Upper lobe of right lung (tissue), 1 donor: Measurements from ENCODE around the gene PCDHGA1. TPM values are rescaled to one million over a fixed set of nuclear protein-coding genes. Genes with fewer than 3 reads are reported as not detected.

Source experiments
- ATAC-seq: fragments of 200-7000 bp; cut with Tn5 transposase; one replicate; pipeline ENCODE4 v1.9.1; 2020; ENCODE audit warnings: mild to moderate bottlenecking, moderate library complexity
- DNase-seq: peaks from one replicate; pipeline ENCODE4 v3.0.0-alpha.2; 2020
- H3K27ac ChIP-seq: fragments of 200-600 bp; one replicate; pipeline ENCODE4 v1.8.0; 2022
- H3K27me3 ChIP-seq: fragments of 200-600 bp; one replicate; pipeline ENCODE4 v1.8.0; 2022; ENCODE audit warnings: mild to moderate bottlenecking
- H3K36me3 ChIP-seq: fragments of 200-600 bp; one replicate; pipeline ENCODE4 v1.8.0; 2022
- H3K4me1 ChIP-seq: fragments of 200-600 bp; one replicate; pipeline ENCODE4 v1.8.0; 2022
- H3K4me3 ChIP-seq: fragments of 200-600 bp; one replicate; pipeline ENCODE4 v1.8.0; 2022; ENCODE audit warnings: mild to moderate bottlenecking
- H3K9me3 ChIP-seq: fragments of 200-600 bp; one replicate; pipeline ENCODE4 v1.8.0; 2022
- CTCF ChIP-seq: fragments of 200-600 bp; IDR thresholded peaks from one replicate; pipeline ENCODE4 v1.8.0; 2022; ENCODE audit warnings: antibody characterized with exemption
- intact Hi-C: fragments of 100-400 bp; cut with DNase I; formaldehyde crosslinking; loops from one replicate; pipeline ENCODE4 v1.11.0; 2022
- total RNA-seq: library from RNA; stranded (reverse); fragmentation: NEBNext Ultra II Directional; extraction: Animal tissue kit (Norgen Biotek cat#: 25700); gene quantifications from one replicate; pipeline ENCODE4 v1.2.1, GENCODE V29; 2021
- donor health status: DM: no; HTN: yes; CAD: no; lungs with severe emphysema.

Gene PCDHGA1
- total RNA-seq, 1 donor from 2014 or later: 0.46 TPM

- intact Hi-C loops: no loop called here
- DNase-seq (no peak), ATAC-seq (no peak)
- no peak for TF ChIP-seq CTCF
- Histone ChIP-seq H3K4me1 (no peaks in the 10 kb centered on the region), H3K9me3 (peaks cover 12% of the 10 kb centered on the region), H3K4me3 (no peak overlapping the region), H3K36me3 (no peaks in the 10 kb centered on the region), H3K27me3 (no peaks in the 10 kb centered on the region), H3K27ac (no peak overlapping the region)
Measured at GRCh38 chr5:141437221-141437620, 106.9 kb downstream of the PCDHGA1 start.

- no peaks in the 10 kb centered on the region for H3K36me3 ChIP-seq
- H3K27ac ChIP-seq: no peak overlapping the region
- no peak for TF ChIP-seq CTCF
- H3K9me3 ChIP-seq: peaks cover 13% of the 10 kb centered on the region
- H3K4me3 ChIP-seq: no peak overlapping the region
- DNase-seq (no peak), ATAC-seq (no peak)
- H3K27me3 ChIP-seq: no peaks in the 10 kb centered on the region
- no peaks in the 10 kb centered on the region for H3K4me1 ChIP-seq
- intact Hi-C loops: no loop called here
Measured at GRCh38 chr5:141439411-141440141, 109.3 kb downstream of the PCDHGA1 start.

- H3K4me3 ChIP-seq: no peak overlapping the region
- no peak for TF ChIP-seq CTCF
- ATAC-seq: no peak
- H3K27ac ChIP-seq: no peak overlapping the region
- H3K4me1 ChIP-seq: no peaks in the 10 kb centered on the region
- intact Hi-C loops: no loop called here
- no peaks in the 10 kb centered on the region for H3K36me3 ChIP-seq
- no peaks in the 10 kb centered on the region for H3K27me3 ChIP-seq
- no peak for DNase-seq
- H3K9me3 ChIP-seq: peaks cover 16% of the 10 kb centered on the region
Measured at GRCh38 chr5:141440341-141440740, 110.0 kb downstream of the PCDHGA1 start.

GRCh38 chr5:141441571-141442170 lies 111.4 kb downstream of the PCDHGA1 start:
- Histone ChIP-seq H3K4me1 (no peaks in the 10 kb centered on the region), H3K27ac (no peak overlapping the region), H3K27me3 (no peaks in the 10 kb centered on the region), H3K9me3 (peaks cover 19% of the 10 kb centered on the region), H3K4me3 (no peak overlapping the region), H3K36me3 (no peaks in the 10 kb centered on the region)
- intact Hi-C loops: no loop called here
- TF ChIP-seq CTCF: no peak
- no peak for DNase-seq
- ATAC-seq: no peak

- DNase-seq (no peak), ATAC-seq (no peak)
- Histone ChIP-seq H3K9me3 (no peaks in the 10 kb centered on the region), H3K27ac (no peak overlapping the region), H3K27me3 (no peaks in the 10 kb centered on the region), H3K4me3 (no peak overlapping the region), H3K36me3 (no peaks in the 10 kb centered on the region), H3K4me1 (no peaks in the 10 kb centered on the region)
- no peak for TF ChIP-seq CTCF
- intact Hi-C loops: no loop called here
Measured at GRCh38 chr5:141465351-141465750, 135.0 kb downstream of the PCDHGA1 start.
